ENCODE results near the gene CDX1.
"Not testable (repeated sequence)": the region's sequence is repeated elsewhere in the genome, so short reads cannot be mapped to it uniquely, and the experiment has no call there.

CDX1 gene

DNA sequence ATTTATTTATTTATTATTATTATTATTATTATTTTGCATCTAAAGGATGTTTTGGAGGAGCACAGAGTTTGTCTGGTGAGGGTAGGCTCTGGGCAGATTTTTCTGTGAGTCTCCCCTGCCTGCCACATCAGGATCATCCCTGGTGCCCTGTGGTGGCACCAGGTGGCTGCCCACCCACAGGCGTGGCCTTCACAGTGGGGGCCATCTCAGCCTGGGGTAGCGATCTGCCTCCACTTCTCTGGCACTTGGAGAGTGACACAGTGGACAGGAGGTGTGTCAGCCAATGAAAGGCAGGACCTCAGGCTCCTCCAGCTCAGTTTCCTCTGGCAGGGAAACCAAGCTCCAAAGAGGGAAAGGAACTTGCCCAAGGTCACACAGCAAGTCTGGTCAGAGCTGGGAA lies 53.3 kb downstream of the CDX1 start:
- in situ Hi-C loops (cut with MboI; ENCODE audit: low sequenced_read_pairs), result loop anchor here (5.0 to 25.0 kb wide), 3 partner anchors 88 to 583 kb away; no protein-coding TSS in a partner anchor

DNA sequence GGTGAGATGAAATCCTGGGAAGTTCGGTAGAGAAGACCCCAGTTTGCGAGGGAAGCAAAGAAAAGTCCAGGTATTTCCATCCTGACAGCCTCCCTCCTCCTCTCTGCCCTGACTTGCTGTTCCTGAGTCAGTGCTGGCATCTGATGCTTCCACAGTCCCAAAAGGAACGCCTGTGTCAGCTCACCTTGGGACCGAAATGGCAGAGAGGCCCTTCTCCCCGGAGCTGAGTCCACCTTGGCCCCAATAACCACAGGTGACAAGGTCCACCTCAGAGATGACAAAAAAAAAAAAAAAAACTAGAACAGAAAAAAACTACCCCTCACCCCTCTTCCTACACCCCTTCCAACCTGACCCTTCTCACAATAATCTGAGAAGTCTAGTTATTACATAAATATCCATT lies 54.9 kb downstream of the CDX1 start:
- in situ Hi-C loops (cut with MboI; ENCODE audit: low sequenced_read_pairs), result loop anchor here (25.0 kb wide), 2 partner anchors 384 to 584 kb away; no protein-coding TSS in a partner anchor

- in situ Hi-C loops (cut with MboI; ENCODE audit: low sequenced_read_pairs), result loop anchor here (25.0 kb wide), 2 partner anchors 386 to 586 kb away; no protein-coding TSS in a partner anchor
Measured at GRCh38 chr5:150222906-150223305, 56.3 kb downstream of the CDX1 start.

GRCh38 chr5:150223474-150223873 lies 56.9 kb downstream of the CDX1 start:
- in situ Hi-C loops (cut with MboI; ENCODE audit: low sequenced_read_pairs), result loop anchor here (25.0 kb wide), 2 partner anchors 386 to 586 kb away; no protein-coding TSS in a partner anchor

DNA sequence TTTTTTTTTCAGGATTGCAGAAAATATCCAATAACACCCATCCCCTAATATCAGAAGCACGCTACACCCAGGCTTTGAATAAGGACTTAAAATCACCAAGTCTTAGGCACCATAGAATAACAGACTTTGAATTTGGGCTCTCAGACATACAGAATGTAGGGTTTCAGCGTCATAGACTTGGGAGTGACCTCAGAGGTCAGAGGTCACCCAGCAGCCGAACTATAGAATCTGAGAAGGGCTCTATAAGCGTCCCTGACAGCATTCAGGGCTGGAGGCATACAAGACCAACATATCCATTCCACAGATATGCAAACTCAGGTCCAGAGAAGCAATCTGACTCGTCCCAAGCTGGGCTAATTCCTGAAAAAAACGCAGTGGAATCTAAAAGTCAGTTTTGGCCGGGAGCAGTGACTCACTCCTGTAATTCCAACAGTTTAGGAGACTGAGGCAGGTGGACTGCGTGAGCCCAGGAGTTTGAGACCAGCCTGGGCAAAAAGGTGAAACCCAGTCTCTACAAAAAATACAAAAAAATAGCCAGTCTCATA lies 58.0 kb downstream of the CDX1 start:
- in situ Hi-C loops (cut with MboI; ENCODE audit: low sequenced_read_pairs), result loop anchor here (25.0 kb wide), 2 partner anchors 387 to 587 kb away; no protein-coding TSS in a partner anchor

DNA sequence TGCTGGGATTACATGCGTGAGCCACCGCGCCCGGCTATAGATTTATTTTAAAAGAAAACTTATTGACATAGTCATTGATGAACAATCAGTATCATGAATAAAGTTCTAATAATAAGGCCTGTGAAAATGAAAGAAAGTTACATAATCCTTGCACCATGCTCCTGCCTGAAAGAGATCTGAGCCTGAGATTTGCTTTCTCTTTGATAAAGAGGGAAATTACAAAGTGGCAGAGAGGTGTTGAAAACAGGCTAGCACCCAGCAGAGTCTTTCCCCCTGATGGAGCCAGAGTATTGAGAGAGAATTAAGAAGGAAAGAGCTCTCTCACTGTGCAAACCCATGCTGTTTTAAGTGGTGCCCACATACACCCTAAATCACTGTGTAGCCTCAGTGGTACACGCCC lies 60.5 kb downstream of the CDX1 start:
- in situ Hi-C loops (cut with MboI; ENCODE audit: low sequenced_read_pairs), result no loop called here

DNA sequence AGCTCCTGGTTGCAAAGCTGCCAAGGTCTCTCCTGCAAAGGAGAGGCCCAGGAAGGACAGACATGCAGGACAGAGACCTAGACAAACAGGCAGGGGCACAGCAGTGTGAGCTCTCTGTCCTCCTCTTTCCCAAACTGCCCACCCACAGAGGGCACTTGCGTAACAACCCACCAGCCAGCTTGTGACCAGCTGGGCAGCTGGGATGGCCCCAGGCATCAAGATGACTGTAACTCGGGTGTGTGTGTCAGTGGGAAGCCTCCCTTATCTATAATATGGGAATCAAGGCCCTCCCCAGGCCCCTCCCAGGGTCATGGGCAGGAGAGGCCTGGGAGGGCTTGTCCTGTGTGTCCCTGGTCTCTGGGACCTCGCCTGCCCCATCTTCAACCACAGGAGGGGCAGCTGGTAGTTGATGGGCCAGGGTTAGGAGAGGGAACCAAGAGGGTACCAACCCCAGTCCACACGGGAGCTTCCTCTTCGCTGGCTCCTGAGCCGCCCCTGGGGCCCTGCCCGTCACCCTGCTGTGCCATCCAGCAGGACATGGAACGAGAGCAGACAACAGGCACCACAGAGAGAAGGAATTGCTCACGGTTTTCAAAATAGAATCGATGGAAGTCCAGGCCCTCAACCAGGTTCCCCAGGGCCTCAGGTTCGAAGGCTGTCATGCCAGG lies 61.2 kb downstream of the CDX1 start:
- in situ Hi-C loops (cut with MboI; ENCODE audit: low sequenced_read_pairs), result no loop called here

DNA sequence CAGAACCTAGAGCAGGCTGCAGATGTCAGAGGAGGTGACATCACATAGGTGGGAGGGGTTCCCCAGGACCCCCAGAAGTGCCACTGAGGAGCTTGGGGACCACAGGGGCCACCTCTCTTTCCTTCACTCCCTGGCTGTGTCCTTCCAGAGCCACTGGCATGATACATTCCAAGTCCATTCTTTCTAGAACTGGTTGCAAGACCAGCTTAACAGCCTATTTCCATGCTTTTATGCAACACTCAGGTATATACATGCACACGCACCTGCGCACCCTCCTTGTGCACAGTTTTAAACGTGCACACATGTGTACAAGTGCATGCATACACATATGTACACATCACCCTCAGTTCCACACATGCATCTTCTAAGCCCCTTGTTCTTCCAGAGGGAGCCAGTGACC lies 63.0 kb downstream of the CDX1 start:
- in situ Hi-C loops (cut with MboI; ENCODE audit: low sequenced_read_pairs), result no loop called here

DNA sequence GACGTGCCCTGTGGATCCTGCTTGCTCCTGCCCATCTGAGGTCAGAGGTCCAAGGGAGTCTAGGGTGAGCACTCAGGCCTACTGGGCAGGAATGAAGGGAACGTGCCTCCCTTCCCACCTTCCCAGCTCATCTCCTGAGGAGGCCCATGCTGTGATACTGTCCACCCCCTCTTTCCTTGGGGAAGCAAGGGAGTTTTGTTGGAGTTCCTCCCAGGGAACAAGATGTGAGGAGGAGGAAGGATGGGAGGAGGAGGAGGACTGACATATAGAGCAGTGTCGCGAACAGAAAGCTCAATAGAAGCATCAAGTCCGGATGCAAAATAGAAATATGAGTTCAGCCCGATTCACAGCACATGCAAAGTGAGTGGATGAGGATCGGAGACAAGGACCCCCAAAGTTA lies 64.3 kb downstream of the CDX1 start:
- in situ Hi-C loops (cut with MboI; ENCODE audit: low sequenced_read_pairs), result no loop called here

- in situ Hi-C loops (cut with MboI; ENCODE audit: low sequenced_read_pairs), result not testable (repeated sequence)
Measured at GRCh38 chr5:150233706-150234105, 67.1 kb downstream of the CDX1 start.

All from HL-60/S4 (cell line).